Right lung (tissue), 5 donors: ENCODE results near the gene LMNTD2. TPM values are rescaled to one million over a fixed set of nuclear protein-coding genes. Genes with fewer than 3 reads are reported as not detected.
"Not testable (repeated sequence)": the region's sequence is repeated elsewhere in the genome, so short reads cannot be mapped to it uniquely, and the experiment has no call there.

Experiments
- DNase-seq, 2 donors: peaks; one replicate each; pipeline ENCODE4 v3.0.0-alpha.2; 2013
- polyA plus RNA-seq, 5 donors: library from polyadenylated mRNA; unstranded; fragments of 120-200 nt; gene quantifications; one replicate each; pipeline versions ENCODE4 v1.2.1 to v1.2.3, GENCODE V29; 2013; ENCODE audit warnings: inconsistent platforms in 1 of 5, low replicate concordance in 1 of 5; ENCODE audit not compliant: insufficient read length in 5 of 5, insufficient read depth in 1 of 5

Gene LMNTD2
- polyA plus RNA-seq, 5 donors: 1.6 to 4.9 (median 2.8) TPM

DNA sequence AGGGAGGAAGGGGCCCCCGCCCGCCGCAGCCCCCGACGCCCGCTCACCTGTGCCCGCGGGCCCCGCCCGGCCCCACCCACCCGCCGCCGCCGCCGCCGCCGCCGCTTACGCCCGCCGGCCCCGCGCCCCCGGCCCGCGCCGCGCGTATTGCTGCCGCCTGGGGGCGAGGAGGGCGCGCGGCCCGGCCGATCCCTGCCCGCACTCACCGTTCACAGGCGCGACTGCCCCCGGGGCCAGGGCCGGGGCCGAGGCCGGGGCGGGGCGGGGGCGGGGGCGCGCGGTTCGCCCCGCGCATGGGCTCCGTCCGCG lies 25.4 kb downstream of the LMNTD2 start:
- no peak for DNase-seq

DNA sequence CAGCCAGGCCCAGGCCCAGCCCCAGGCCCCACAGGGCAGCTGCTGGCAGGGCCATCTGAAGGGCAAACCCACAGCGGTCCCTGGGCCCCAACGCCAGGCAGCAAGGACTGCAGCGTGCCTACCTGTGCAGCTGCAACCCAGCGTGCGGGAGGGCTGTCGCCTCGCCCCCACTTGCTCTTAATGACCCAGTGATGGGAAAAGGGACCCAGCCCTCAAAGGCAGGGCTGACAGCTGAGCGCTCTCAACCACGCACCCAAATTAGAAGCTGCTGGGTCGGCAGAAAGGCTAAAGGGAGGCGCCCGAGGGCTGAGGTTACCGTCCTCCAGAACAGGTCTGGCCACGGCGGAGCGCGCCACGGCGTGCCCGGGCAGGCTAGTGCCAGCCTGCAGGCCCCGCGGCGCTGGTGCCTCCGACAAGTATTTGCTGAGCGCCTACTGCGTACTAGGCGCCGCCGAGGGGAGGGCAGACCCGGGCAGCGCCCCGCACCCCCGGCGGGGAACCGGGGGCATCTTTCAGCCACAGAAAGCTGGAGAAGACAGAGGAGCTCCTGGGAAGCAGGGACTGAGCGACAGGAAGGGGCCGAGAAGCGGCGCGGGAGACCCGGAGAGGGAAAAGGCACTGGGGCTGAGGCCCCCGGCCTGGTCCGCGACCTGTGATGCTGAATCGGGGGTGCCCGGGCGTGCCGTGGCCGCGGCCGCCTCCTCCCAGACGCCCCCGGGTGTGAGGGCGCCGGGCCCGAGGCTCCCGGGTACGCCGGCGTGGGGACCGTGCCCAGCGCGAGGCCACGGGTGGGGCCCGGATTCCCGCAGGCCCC lies 25.9 kb downstream of the LMNTD2 start:
- no peak for DNase-seq

DNA sequence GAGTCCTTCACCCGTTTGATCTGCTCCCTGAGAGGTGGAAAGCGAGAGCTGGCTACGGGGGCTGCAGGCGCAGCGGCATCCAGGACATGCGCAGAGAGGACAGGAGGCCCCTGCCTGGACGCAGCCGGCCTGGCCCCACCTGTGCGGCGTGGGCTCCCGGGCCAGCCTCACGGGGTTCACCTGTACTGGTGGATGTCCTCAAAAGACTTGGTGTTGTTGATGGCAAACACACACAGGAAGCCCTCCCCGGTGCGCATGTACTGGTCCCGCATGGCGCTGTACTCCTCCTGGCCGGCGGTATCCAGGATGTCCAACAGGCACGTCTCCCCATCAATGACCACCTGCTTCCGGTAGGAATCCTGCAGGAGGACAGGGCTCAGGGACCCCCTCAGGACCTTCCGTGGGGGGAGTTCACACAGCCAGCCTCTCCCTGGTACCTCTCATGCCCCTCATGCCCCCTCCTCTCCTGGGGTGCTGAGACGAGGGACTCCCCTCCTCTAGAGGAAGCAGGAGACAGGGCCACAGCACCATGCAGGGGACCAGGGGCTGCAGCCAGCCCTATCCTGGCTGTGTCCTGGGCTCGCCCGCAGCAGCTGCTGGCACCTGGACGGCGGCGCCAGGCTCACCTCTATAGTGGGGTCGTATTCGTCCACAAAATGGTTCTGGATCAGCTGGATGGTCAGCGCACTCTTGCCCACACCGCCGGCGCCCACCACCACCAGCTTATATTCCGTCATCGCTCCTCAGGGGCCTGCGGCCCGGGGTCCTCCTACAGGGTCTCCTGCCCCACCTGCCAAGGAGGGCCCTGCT lies 26.7 kb downstream of the LMNTD2 start:
- DNase-seq: no peak

- DNase-seq: no peak
These were observed 27.5 kb downstream of the LMNTD2 start for GRCh38 chr11:532986-533585.

GRCh38 chr11:532527-532985 lies 28.0 kb downstream of the LMNTD2 start:
- no peak for DNase-seq

DNA sequence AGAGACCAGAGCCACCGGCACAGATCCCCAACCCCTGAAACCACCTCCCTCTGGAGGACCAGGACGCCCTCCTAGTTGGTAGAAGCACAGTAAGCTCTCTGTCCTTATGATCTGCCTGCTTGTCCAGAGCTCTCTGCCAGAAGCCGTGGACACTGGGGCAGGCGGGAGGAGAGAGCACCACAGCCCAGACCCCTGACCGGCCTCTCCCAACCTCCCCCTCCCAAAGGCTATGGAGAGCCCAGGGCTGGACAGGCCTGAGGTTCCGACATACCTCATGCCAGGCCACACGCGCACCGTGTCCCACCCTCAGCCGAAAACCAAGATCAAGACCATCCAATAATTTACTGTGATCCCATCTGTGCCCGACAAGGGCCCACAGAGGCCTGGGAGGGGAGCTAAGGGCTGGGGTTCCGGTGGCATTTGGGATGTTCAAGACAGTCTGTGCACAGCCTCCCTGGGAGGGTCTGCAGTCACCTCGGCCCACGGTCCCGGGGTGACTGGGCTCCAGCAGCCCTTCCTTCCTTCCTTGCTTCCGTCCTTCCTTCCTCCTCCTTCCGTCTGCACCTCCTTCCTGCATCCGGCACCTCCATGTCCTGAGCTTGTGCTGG lies 28.5 kb downstream of the LMNTD2 start:
- no peak for DNase-seq

DNA sequence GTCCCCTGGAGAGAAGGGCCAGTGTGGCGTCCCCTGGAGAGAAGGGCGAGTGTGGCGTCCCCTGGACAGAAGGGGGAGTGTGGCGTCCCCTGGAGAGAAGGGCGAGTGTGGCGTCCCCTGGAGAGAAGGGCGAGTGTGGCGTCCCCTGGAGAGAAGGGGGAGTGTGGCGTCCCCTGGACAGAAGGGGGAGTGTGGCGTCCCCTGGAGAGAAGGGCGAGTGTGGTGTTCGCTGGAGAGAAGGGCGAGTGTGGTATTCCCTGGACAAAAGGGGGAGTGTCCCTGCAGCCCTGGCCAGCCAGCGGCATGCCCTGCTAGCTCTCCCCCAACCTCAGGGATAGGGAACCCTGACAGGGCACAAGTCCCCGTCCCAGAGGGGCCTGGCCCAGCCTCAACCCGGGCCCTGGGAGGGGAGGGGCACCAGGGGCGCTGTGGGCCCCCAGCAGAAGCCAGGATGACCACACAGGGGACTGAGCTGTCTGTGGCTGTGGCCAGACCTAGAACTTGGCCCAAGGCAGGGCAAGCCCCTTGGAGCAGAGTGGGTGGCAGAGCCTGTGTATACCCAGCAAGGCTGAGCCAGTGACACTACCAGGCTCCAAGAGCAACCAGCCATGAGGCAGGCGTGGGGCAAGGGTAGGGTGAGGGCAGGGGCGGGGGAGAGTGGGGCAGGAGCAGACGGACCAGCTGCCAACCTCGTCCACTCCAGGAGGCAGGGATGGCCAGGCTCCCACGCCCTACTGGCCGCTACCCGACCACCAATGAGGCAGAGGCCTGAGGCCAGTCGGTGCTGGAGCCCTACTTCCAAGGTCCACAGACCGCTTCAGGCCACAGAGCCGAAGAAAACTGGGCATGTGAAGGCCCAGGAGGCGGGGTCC lies 29.3 kb downstream of the LMNTD2 start:
- no peak for DNase-seq

GRCh38 chr11:529728-530411 lies 30.7 kb downstream of the LMNTD2 start:
- DNase-seq: no peak

- DNase-seq: no peak
These were observed 31.5 kb downstream of the LMNTD2 start for GRCh38 chr11:528815-529727.

GRCh38 chr11:528166-528814 lies 32.2 kb downstream of the LMNTD2 start:
- DNase-seq: no peak

DNA sequence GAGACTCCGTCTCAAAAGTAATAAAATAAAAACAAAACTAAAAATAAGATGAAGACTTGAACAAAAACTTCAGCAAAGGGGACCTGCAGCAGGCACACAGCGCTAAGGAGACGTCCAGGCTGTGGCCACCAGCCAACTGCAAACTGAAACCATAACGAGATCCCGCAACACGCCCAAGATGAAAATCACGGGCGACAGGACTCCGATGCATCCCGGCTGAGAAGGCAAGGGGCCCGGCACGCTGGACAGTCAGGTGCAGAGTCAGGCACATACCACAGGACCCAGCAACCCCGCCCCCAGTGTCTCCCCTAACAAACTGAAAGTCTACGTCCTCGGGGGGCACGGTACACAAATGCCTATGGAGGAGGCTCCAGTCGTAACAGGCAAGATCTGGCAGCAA lies 34.3 kb downstream of the LMNTD2 start:
- DNase-seq: no peak

DNA sequence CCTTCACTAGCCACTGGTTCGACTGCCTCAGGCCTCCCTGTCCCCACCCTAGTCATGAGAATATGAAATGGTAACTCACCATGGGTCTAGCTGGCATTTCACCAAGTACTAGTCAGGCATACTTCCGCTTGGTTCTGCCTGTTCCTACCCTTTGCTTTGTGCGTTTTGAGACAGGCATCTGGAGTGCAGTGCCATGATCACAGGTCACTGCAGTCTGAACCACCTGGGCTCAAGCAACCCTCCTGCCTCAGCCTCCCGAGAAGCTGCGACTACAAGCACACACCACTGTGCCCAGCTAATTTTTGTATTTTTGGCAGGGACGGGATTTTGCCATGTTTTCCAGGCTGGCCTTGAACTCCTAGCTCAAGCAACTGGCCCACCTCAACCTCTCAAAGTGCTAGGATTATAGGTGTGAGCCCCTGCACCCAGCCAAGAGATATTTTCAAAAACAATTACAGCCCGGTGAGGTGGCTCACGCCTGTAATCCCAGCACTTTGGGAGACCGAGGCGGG lies 39.3 kb downstream of the LMNTD2 start:
- DNase-seq: no peak

- DNase-seq: no peak
These were observed 39.9 kb downstream of the LMNTD2 start for GRCh38 chr11:520428-521176.

DNA sequence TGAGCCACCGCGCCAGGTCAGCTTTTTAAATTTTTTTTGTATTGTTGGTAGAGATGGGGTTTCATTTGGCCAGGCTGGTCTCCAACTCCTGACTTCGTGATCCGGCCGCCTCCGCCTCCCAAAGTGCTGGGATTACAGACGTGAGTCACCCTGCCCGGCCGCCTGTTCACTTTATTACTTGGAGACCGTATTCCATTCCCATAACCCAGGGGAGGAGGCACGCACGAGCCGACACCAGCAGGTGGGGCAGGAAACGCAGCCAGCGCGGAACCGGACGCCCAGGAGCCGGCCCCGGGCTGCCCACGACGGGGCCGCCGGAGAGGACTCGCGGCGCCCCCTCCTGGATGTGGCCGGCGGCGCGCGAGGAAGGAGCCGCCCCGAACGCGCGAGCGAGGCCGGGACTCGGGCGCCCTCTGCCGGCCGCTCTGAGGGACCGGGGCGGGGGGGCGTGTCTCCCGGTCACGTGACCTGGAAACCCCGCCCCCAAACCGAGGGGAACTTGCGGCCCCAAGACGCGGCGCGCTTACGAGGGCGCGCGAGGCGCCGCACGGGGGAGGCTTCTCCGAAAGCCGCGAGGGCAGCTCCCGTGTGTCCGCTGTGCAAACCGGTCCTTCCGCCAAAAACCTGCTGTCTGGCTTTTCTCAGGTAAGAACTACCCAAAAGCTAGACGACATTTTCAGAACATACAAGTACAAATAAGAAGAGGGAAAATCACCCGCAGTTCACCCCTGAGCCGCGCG lies 41.9 kb downstream of the LMNTD2 start:
- DNase-seq: peak; percentile 67 to 80

DNA sequence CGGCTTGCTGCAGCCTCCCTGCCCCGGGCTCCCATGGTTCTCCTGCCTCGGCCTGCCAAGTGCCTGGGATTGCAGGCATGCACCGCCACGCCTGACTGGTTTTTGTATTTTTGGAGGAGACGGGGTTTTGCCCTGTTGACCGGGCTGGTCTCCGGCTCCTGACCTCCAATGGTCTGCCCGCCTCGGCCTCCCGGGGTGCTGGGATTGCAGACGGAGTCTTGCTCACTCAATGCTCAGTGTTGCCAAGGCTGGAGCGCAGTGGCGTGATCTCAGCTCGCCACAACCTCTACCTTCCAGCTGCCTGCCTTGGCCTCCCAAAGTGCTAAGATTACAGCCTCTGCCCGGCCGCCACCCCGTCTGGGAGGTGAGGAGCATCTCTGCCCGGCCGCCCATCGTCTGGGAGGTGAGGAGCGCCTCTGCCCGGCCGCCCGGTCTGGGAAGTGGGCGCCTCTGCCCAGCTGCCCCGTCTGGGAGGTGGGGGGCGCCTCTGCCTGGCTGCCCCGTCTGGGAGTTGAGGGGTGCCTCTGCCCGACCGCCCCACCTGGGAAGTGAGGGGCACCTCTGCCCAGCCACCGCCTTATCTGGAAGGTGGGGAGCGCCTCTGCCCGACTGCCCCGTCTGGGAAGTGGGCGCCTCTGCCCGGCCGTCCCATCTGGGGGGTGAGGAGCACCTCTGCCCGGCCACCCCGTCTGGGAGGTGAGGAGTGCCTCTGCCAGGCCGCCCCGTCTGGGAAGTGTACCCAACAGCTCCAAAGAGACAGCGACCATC lies 43.4 kb downstream of the LMNTD2 start:
- not testable (repeated sequence) for DNase-seq

DNA sequence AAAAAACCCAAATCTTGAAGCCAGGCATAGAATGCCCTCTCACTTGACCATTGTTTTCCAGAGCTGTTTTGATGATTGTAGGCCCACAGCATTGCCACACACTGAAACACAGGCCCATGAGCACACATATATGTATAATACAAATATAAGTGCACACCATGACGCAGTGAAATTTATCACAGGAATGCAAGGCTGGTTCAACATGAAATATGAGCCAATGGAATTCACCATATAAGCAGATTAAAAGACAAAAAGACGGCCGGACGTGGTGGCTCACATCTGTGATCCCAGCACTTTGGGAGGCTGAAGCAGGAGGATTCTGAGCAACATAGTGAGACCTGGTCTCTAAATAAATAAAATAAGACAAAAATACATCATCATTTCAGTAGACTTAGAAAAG lies 44.1 kb downstream of the LMNTD2 start:
- no peak for DNase-seq
